ENCODE results near the gene SHF. TPM values are rescaled to one million over a fixed set of nuclear protein-coding genes. Genes with fewer than 3 reads are reported as not detected.

Gene SHF
- total RNA-seq, 2 donors from 2014 or later: 42.0 to 53.8 TPM

GRCh38 chr15:45167631-45168205 lies 20.0 kb downstream of the SHF start:
- peak overlapping the region; percentile 77 for H3K4me3 ChIP-seq (ENCODE audit: low read length)
- Mint-ChIP-seq H3K27ac (no peak overlapping the region), H3K36me3 (ENCODE audit: low read depth) (peaks cover 6% of the 10 kb centered on the region), H3K4me1 (peaks cover 14% of the 10 kb centered on the region), H3K4me3 (peak overlapping the region; percentile 51), H3K9me3 (no peaks in the 10 kb centered on the region), H3K27me3 (ENCODE audit: insufficient read depth) (no peaks in the 10 kb centered on the region)
- WGBS, 2 experiments (ENCODE audit: insufficient coverage in 1 of 2, insufficient read length in 1 of 2): 81 to 94% methylated on average over 6 to 9 of the region's 9 CpGs
- peaks cover 2% of the 10 kb centered on the region for H3K4me1 ChIP-seq (ENCODE audit: control insufficient read depth, insufficient read depth, low read length)
- H3K36me3 ChIP-seq (ENCODE audit: control insufficient read depth, insufficient read depth, low read length): no peaks in the 10 kb centered on the region
- H3K9me3 ChIP-seq (ENCODE audit: control insufficient read depth, low read length): no peaks in the 10 kb centered on the region
- DNase-seq: no peak
- no peaks in the 10 kb centered on the region for H3K27me3 ChIP-seq (ENCODE audit: control insufficient read depth, insufficient read depth, low read length, poor library complexity, severe bottlenecking)
- peak overlapping the region; percentile 99 for H3K27ac ChIP-seq (ENCODE audit: low read depth, low read length)
- H3K9ac ChIP-seq (ENCODE audit: extremely low read depth, low read length, poor library complexity, severe bottlenecking): no peak overlapping the region
- TF ChIP-seq CTCF (conservative IDR thresholded peaks at IDR 0.05): no peak

GRCh38 chr15:45166834-45167630 lies 20.7 kb downstream of the SHF start:
- WGBS, 2 experiments (ENCODE audit: insufficient coverage in 1 of 2, insufficient read length in 1 of 2): 2% methylated on average over 9 to 79 of the region's 79 CpGs
- peak; percentile 78 for TF ChIP-seq CTCF (conservative IDR thresholded peaks at IDR 0.05)
- peaks cover 11% of the 10 kb centered on the region for H3K4me1 Mint-ChIP-seq
- Histone ChIP-seq H3K9me3 (ENCODE audit: control insufficient read depth, low read length) (no peaks in the 10 kb centered on the region), H3K27me3 (ENCODE audit: control insufficient read depth, insufficient read depth, low read length, poor library complexity, severe bottlenecking) (no peaks in the 10 kb centered on the region), H3K4me3 (ENCODE audit: low read length) (peak overlapping the region; percentile 77), H3K27ac (ENCODE audit: low read depth, low read length) (peak overlapping the region; percentile 99), H3K36me3 (ENCODE audit: control insufficient read depth, insufficient read depth, low read length) (no peaks in the 10 kb centered on the region), H3K9ac (ENCODE audit: extremely low read depth, low read length, poor library complexity, severe bottlenecking) (peak overlapping the region; percentile 90), H3K4me1 (ENCODE audit: control insufficient read depth, insufficient read depth, low read length) (no peaks in the 10 kb centered on the region)
- no peaks in the 10 kb centered on the region for H3K27me3 Mint-ChIP-seq (ENCODE audit: insufficient read depth)
- H3K27ac Mint-ChIP-seq: no peak overlapping the region
- no peaks in the 10 kb centered on the region for H3K9me3 Mint-ChIP-seq
- peak overlapping the region; percentile 51 for H3K4me3 Mint-ChIP-seq
- peak; percentile 96 for DNase-seq
- peaks cover 6% of the 10 kb centered on the region for H3K36me3 Mint-ChIP-seq (ENCODE audit: low read depth)

GRCh38 chr15:45165536-45165935 lies 22.2 kb downstream of the SHF start:
- Histone ChIP-seq H3K36me3 (ENCODE audit: control insufficient read depth, insufficient read depth, low read length) (no peaks in the 10 kb centered on the region), H3K4me3 (ENCODE audit: low read length) (no peak overlapping the region), H3K9ac (ENCODE audit: extremely low read depth, low read length, poor library complexity, severe bottlenecking) (no peak overlapping the region), H3K27me3 (ENCODE audit: control insufficient read depth, insufficient read depth, low read length, poor library complexity, severe bottlenecking) (no peaks in the 10 kb centered on the region), H3K27ac (ENCODE audit: low read depth, low read length) (no peak overlapping the region), H3K4me1 (ENCODE audit: control insufficient read depth, insufficient read depth, low read length) (no peaks in the 10 kb centered on the region), H3K9me3 (ENCODE audit: control insufficient read depth, low read length) (no peaks in the 10 kb centered on the region)
- no peaks in the 10 kb centered on the region for H3K36me3 Mint-ChIP-seq (ENCODE audit: low read depth)
- DNase-seq: no peak
- H3K4me1 Mint-ChIP-seq: peaks cover 11% of the 10 kb centered on the region
- no peaks in the 10 kb centered on the region for H3K27me3 Mint-ChIP-seq (ENCODE audit: insufficient read depth)
- no peak for TF ChIP-seq CTCF (conservative IDR thresholded peaks at IDR 0.05)
- no peaks in the 10 kb centered on the region for H3K9me3 Mint-ChIP-seq
- peak overlapping the region; percentile 9 for H3K27ac Mint-ChIP-seq
- 93 to 100% methylated on average over 2 to 4 of the region's 5 CpGs for WGBS, 2 experiments (ENCODE audit: insufficient coverage in 1 of 2, insufficient read length in 1 of 2)
- H3K4me3 Mint-ChIP-seq: peak overlapping the region; percentile 51

All from endodermal cell (in vitro differentiated cells).